Stimulated activated CD8-positive, alpha-beta memory T cell treated with anti-CD3 and anti-CD28 coated beads, Interleukin-4, amount 100 ng/mL, for 1 hour (primary cell): Measurements from ENCODE around the gene BOK.
"Not testable (repeated sequence)": the region's sequence is repeated elsewhere in the genome, so short reads cannot be mapped to it uniquely, and the experiment has no call there.

Experiments
- DNase-seq, 2 donors: peaks; one replicate each; pipeline ENCODE4 v3.0.0-alpha.2; 2020; ENCODE audit warnings: low read depth in 2 of 2, low spot score in 1 of 2

BOK gene

DNA sequence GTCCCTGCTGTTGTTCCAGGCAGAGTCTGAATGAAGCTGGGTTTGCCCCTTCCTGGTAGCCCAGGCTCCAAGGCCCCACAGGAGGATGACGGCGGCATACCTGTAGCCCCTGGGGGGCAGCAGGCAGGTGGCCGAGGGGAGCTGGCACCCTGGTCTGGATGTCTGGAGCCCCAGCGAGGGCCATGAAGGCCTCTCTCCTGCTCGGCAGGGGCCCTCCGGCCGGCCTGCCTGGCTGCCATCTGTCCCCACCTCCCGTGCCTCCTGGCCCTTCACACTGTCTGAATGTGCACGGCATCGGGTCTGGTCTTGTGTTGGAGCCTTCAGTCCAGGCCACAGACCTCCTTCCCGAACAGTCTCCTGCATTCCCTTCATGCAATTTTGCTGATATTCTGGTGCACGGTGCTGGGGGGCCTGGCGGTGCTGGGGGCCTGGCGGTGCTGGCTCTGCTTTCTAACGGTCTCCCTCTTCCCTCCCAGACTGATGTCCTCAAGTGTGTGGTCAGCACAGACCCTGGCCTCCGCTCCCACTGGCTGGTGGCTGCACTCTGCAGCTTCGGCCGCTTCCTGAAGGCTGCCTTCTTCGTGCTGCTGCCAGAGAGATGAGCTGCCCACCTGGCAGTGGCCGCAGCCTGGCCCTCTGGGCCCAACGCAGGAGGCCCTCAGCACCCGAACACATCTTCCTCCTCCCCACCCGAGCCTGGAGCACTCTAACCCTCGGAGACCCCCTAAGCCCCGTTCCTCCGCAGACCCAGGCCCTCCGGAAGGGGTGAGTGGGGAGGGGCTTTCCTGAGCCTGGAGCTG, 13.5 kb downstream of the BOK start:
- DNase-seq: no peak

DNA sequence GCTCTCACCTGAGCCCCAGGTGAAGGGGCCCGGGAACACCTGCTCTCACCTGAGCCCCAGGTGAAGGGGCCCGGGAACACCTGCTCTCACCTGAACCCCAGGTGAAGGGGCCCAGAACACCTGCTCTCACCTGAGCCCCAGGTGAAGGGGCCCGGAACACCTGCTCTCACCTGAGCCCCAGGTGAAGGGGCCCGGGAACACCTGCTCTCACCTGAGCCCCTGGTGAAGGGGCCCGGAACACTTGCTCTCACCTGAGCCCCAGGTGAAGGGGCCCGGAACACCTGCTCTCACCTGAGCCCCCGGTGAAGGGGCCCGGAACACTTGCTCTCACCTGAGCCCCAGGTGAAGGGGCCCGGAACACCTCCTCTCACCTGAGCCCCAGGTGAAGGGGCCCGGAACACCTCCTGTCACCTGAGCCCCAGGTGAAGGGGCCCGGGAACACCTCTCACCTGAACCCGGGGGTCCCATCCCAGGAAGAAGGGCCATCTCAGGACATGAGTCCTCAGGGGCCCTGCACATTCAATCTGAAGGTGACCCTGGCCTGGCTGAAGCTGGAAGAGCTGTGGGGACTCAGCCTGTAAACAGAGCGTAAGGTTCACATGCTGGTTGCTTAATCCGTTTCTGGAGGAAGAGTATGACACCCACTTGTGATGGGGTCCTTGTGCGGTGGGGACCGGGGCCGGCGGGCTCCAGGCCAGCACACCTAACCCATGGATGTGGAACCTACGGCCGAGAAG, 14.5 kb downstream of the BOK start:
- DNase-seq: not testable (repeated sequence)

DNA sequence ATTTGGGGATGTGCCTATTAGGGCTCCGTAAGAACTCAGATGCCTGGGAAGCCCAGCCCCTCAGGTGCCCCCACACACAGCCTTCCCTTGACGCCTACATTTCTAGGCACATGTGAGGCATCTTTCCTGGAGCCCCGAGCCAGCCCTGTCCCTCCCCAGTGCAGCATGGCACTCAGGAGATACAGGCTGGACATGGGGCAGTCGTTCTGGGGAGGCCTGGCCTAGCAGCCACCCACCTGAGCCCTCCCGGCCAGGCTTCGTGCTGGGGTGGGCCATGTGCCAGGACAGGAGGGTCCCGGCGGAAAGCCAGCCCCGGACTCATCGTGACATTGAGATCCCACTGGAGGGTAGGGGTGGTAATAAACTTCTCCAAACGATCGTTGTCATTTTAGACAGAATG, 15.2 kb downstream of the BOK start:
- DNase-seq: no peak

DNA sequence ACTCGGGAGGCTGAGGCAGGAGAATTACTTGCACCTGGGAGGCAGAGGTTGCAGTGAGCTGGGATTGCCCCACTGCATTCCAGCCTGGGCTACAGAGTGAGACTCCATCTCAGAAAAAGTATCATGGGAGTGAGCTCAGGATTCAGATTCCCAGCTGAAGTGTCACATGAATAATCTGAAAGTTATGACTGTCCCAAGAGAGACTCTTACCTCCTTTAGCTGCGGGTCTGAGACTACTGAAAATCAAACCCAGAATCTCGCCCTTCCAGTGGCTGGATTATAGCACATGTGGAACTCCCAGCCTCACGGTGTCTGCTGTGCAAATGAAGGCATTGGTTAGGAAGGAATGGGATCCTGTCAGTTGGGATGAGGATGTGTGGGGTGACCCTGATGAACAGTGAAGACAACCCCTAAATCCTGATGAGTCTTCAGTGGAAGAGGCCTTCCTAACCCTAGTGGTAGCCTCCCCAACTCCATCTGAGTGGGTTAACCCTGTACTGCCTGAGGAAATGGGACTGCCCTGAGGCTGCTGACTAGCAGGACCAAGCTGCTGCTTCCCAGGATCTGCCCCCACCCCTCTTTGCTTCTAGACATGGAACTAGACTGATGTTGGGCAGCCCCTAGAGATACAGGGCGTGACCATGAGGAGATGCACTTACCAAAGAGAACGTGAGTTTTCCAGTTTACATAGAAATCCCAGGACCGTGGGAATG, 16.5 kb downstream of the BOK start:
- no peak for DNase-seq

DNA sequence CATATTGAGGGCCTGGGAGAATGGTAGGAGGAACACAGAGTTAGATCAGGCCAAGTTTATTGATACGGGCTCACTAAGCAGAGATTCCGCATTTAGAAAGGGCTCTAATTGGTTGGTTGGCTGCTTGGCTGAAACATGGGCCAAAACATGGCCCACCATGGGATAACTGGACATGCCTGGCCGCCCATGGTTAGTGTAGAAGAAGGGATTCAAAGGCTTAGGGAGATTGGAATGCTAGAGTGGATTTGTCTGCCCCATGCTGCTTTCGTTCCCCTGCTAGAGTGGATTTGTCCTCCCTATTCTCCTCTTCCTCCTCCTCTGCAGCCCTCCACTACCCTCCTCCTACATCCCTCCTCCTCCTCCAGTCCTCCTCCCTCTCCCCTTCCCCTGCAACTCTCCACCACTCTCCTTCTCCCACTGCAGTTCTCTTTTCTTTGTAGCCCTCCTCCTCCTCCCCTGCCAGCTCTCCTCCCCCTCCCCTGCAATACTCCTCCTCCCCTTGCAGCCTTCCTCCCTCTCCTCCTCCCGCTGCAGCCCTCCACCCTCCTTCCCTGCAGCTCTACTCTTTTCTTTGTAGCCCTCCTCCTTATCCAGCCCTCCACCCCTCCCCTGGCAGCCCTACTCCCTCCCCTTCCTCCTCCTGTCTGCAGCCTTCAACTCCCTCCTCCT, 17.2 kb downstream of the BOK start:
- no peak for DNase-seq

DNA sequence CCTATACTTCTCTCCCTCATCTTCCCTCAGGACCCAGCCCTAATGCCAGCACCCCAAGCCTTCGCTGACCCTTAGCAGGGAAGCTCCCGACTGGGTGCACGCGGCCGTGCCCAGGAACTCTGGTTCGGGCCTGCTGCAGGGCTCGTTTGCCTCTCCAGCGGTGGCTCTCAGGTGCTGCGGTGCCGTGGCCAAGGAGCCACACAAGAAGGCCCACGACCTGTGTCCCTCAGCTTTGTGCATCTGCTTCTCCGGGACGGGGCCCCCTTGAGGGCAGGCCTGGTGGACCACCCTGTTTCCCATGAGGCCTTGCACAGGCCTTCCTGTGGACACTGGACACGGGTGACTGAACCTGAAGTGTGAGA, 17.7 kb downstream of the BOK start:
- no peak for DNase-seq

DNA sequence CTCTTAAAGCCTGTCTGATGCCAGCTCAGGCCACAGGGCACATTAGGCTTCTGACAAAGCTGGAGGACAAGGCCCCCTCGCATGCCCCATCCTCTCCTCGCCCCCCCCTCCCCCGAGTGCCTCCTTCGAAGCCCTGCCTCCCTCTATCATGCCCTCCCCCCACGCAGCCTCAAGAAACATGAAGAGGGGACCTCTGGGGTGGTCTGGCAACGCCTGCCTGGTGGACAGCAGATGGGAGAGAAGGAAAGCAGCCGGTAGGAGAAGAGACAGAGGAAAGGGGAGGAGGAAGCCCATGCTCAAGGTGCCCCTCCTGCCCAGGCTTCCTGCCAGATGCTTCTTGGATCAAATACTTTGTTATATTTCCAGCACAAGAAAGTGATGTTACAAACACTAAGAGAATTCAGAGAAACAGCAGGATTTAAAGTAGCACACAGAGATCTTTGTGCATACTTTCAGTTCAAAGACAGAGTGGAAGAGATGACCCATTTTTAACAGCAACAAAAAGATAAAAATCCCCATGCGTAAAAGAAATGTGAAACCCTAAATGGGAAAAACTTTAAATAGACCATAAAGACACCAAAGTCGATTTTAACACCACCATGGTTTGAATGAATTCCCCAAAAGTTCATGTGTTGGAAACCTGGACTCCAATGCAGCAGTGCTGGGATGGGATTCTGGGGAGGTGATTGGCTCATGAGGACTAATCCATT, 19.0 kb downstream of the BOK start:
- DNase-seq: no peak

DNA sequence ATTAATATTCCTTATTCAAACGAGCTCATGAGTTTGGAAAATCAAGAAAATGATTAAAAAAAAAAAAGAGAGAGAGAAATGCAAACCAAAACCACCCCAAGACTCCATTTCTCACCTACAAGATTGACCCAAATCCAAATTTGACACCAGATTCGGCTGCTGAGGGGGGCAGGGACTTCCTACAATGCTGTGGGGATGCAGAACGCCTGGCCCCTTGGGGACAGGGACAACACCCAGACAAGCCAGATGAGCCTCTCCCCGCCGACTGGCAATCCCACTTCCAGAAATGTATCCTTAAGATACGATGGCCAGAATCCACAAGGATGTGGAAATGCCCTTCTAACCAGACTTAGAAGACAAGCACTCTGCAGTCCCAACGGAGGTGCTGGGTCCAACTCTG, 20.7 kb downstream of the BOK start:
- DNase-seq: no peak

DNA sequence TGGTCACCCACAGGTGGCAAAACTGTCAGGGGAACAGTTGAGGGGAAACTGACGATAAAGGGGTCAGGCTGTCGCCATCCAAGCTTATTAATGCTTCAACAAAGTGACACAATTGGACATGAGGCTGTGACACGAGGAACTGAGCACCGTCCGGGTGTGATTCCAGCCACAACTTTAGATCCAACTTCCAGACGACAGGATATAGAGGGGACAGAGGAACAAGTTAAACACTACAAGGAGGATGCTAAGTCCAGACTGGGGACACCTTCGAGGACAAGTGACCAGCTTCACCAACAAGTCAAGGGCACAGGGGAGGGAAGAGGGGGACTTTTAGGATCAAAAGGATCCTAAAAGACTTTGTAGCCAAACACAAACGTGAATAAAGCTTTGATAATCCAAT, 23.8 kb downstream of the BOK start:
- DNase-seq: no peak

DNA sequence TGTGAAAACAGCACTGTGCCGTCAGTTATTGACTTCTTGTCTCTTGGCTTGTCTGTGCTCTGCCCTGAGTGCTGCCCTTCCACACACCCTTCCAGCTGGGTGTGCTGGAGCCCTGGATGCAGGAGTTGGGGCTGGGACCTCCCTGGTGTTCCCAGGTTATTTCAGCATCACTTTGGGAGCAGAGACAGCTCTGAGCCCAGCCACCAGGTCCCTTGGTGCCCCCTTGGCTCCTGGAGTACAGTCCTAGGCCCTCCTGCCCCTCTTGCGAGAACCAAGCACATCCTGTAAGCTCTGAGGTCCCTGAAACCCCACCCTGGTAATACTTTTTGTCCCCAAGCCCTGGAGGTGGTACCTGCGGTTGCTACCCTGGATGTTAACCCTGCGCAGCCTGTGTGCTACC, 24.3 kb downstream of the BOK start:
- DNase-seq: no peak

DNA sequence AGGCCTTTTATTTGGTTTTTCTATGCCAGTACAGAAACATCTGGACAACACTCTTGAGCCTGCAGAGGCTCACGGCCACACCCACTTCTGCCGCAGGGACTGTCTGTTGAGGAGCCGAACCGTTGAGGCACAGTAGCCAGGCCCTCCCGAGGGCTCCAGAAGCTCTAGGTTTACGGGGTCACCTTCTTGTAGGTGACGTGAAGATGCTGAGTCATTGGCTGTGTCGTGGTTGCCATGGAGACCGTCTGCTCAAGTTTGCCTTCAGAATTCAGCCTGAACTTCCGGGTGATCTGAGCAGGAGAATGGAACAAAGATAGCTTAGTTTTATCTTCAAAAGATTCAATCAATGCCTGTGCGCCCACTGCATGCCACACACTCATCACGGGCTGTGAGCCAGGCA, 25.9 kb downstream of the BOK start:
- no peak for DNase-seq

DNA sequence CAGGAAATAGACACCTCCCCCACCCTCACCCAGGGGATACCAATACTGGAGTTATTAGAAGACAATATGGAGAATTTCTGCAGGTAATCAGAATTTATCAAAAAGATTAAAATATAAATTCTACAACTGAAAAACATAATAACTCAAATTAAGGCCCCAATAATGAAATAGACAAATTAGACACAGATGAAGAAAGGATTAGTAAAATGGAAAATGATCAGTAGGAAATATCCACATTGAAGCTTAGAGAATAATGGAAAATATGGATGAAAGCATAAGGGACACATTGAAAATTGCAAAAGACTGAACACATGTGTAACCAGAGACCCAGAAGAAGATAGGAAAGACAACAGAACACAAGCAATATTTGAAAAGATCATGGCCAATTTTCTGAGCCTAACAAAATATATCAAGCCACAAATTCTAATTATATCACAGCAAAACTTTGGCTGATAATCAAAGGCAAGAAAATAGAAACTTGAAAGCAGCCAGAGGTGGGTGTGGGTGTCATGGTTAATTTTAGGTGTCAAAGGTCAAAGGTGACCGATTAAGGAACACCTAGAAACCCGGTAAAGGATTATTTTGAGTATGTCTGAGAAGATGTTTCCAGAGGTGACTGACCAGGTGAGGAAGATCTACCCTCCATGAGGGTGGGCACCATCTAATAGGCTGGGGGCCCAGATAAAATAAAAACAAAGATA, 28.2 kb downstream of the BOK start:
- DNase-seq: no peak

DNA sequence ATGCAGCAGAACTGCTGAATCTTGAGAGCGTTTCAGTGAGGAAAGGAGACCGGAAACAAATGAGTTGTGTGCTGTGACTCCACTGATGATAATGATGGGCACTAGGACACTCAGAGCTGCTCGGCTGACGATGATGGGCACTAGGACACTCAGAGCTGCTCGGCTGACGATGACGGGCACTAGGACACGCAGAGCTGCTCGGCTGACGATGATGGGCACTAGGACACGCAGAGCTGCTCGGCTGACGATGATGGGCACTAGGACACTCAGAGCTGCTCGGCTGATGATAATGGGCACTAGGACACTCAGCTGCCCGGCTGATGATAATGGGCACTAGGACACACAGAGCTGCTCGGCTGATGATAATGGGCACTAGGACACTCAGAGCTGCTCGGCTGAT, 31.3 kb downstream of the BOK start:
- DNase-seq: not testable (repeated sequence)

DNA sequence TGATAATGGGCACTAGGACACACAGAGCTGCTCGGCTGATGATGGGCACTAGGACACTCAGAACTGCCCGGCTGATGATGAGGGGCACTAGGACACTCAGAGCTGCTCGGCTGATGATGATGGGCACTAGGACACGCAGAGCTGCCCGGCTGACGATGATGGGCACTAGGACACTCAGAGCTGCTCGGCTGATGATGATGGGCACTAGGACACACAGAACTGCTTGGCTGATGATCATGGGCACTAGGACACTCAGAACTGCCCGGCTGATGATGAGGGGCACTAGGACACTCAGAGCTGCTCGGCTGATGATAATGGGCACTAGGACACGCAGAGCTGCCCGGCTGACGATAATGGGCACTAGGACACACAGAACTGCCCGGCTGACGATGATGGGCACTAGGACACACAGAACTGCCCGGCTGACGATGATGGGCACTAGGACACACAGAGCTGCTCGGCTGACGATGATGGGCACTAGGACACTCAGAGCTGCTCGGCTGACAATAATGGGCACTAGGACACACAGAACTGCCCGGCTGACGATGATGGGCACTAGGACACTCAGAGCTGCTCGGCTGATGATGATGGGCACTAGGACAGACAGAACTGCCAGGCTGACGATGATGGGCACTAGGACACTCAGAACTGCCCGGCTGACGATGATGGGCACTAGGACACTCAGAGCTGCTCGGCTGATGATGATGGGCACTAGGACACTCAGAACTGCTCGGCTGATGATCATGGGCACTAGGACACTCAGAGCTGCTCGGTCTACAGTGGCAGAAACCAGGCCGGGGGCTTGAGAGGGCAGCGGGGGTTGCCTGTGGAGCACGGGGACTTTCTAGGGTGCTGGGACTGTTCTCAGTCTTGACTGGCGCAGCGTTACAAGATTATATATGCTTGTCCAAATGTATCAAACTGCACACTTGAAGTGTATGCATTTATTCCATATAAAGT, 32.2 kb downstream of the BOK start:
- not testable (repeated sequence) for DNase-seq

DNA sequence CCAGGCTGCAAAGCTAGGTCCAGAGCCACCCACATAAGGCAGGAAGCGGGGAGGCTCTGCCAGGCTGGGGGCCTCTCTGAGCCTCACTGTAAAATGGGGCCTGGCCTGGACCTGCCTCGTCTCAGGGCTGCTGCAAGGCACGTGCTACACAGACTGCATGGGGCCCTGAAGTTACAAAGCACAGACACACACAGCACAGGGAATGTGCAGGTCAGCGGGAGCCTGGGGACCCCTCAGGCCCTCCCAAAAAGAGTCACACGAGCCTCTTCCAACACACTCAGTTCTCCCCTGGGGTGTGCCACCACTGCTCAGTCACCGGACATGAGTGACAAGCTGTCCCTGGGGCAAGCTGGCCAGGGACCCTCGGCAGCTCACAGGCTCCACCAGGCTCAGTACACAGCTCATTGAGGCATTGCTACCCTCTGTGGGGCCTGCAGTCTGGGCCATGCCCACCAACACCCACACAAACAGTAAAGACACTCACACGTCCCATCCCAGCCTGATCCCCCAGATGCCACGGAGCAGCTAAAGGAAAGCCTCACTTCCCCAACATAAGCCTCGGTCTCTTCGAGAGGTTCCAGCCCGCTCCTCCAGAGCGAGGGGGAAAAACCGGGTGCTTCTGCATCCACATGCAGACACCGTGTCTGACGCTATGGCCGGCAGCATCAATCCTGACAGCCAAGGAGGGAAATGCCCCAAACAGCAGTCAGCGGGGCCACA, 33.7 kb downstream of the BOK start:
- DNase-seq: no peak

DNA sequence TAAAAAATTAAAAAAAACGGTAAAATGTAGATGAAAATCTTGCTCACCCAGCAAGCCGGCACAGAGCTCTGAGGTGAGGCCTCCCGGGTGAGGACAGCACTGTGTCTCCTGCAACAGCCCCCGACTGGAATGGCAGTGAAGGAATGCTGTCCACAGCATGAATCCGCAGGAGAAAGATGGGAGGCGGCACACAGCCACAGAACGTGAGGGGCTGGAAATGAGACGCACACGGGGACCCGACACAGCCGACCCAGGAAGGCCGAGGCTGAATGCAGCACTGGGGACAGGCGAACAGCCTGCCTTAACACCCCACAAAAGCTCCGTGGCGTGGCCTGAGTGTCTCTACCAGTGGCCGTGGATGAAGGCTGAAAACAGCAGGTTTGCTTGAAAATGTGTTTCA, 34.7 kb downstream of the BOK start:
- no peak for DNase-seq

DNA sequence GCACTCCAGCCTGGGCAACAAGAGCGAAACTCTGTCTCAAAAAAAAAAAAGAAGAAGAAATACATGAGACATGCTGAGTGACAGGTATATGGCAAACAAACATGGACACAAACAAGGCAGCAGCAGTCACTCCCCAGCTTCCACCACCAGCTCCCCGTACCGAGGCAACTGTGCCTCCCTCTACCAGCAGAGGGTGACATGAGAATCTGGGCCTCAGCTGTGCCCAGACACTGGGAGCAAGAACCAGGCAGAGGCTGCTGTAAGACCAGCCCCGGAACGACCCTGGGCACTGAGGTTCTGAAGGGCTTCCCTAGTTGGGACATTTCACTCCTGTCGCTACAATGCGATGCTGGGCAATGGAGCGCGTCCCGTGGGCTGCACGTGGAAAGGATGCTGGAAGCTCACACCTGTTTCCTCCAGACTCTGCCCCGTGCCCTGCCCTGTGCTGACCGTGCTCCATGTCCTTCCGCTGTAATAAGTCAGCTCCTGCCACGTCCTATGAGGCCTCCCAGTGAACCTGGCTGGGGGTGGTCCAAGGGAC, 37.1 kb downstream of the BOK start:
- DNase-seq: no peak

DNA sequence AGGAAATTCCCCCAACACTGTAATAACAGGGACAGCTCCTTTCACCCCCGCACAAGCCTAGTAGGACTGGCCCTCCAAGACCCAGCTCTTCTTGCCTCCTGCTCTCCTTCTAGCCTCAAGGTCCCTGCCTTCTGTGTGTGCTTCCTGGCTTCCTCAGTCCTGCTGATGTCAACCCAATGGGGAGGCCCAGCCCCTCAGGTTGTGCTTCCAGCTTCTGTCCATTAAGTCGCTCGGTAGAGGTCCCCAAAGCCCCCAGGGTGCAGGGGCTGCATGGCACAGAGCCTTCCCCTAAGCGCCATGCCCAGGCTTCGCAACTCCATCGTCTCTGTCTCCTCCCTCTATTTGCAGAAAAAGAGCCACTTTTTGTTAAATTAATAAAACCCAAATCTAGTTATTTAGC, 39.0 kb downstream of the BOK start:
- no peak for DNase-seq
